ENCODE data around the gene DDC. TPM values are rescaled to one million over a fixed set of nuclear protein-coding genes. Genes with fewer than 3 reads are reported as not detected.

Gene DDC
- total RNA-seq, 1 experiment from 2014 or later = not detected

GRCh38 chr7:50591480-50592438 is 26.6 kb upstream of the DDC start:
- peak overlapping the region; percentile 84 for H3K27ac ChIP-seq (ENCODE audit: low read length)
- H3K36me3 ChIP-seq (ENCODE audit: insufficient read depth, low read length) = no peaks in the 10 kb centered on the region
- peak; percentile 75 for DNase-seq
- H3K4me2 ChIP-seq (ENCODE audit: low read depth, low read length, poor library complexity, severe bottlenecking) = peak overlapping the region; percentile 62
- no peaks in the 10 kb centered on the region for H3K9me3 ChIP-seq (ENCODE audit: low read length)
- peak overlapping the region; percentile 27; the same call in 1 of the 2 replicates for H3K4me3 ChIP-seq (ENCODE audit: low read length)
- peak overlapping the region; percentile 50 for H3K9ac ChIP-seq (ENCODE audit: low read length)
- H3K79me2 ChIP-seq (ENCODE audit: low read length) = no peaks in the 10 kb centered on the region
- H3K9me2 ChIP-seq (replicated peaks; ENCODE audit: insufficient read depth, low read length) = no peaks in the 10 kb centered on the region
- no peak overlapping the region for H2AFZ ChIP-seq (ENCODE audit: low read length)
- no peaks in the 10 kb centered on the region for H3K27me3 ChIP-seq (ENCODE audit: low read length)
- peaks cover 35% of the 10 kb centered on the region for H3K4me1 ChIP-seq (ENCODE audit: low read length)
- H4K20me1 ChIP-seq (ENCODE audit: insufficient read depth, low read depth, low read length) = no peaks in the 10 kb centered on the region

GRCh38 chr7:50591098-50591479 is 25.9 kb upstream of the DDC start:
- peak overlapping the region; percentile 62 for H3K4me2 ChIP-seq (ENCODE audit: low read depth, low read length, poor library complexity, severe bottlenecking)
- peak overlapping the region; percentile 50 for H3K9ac ChIP-seq (ENCODE audit: low read length)

GRCh38 chr7:50590535-50590934 is 25.3 kb upstream of the DDC start:
- Histone ChIP-seq H4K20me1 (ENCODE audit: insufficient read depth, low read depth, low read length) (no peaks in the 10 kb centered on the region), H3K36me3 (ENCODE audit: insufficient read depth, low read length) (no peaks in the 10 kb centered on the region), H3K27ac (ENCODE audit: low read length) (peak overlapping the region; percentile 84; the same call in 1 of the 2 replicates), H3K9me2 (replicated peaks; ENCODE audit: insufficient read depth, low read length) (no peaks in the 10 kb centered on the region), H3K27me3 (ENCODE audit: low read length) (no peaks in the 10 kb centered on the region), H3K4me3 (ENCODE audit: low read length) (no peak overlapping the region), H3K9me3 (ENCODE audit: low read length) (no peaks in the 10 kb centered on the region), H3K4me2 (ENCODE audit: low read depth, low read length, poor library complexity, severe bottlenecking) (peak overlapping the region; percentile 62), H3K79me2 (ENCODE audit: low read length) (no peaks in the 10 kb centered on the region), H3K9ac (ENCODE audit: low read length) (no peak overlapping the region), H2AFZ (ENCODE audit: low read length) (no peak overlapping the region), H3K4me1 (ENCODE audit: low read length) (peaks cover 35% of the 10 kb centered on the region)
- no peak for DNase-seq

More at GRCh38 chr7:50591098-50591479, 25.9 kb upstream of the DDC start:
- Histone ChIP-seq H3K9me3 (ENCODE audit: low read length) (no peaks in the 10 kb centered on the region), H3K27ac (ENCODE audit: low read length) (peak overlapping the region; percentile 84), H3K4me3 (ENCODE audit: low read length) (peak overlapping the region; percentile 27; the same call in 1 of the 2 replicates), H3K36me3 (ENCODE audit: insufficient read depth, low read length) (no peaks in the 10 kb centered on the region), H3K9me2 (replicated peaks; ENCODE audit: insufficient read depth, low read length) (no peaks in the 10 kb centered on the region), H3K27me3 (ENCODE audit: low read length) (no peaks in the 10 kb centered on the region), H4K20me1 (ENCODE audit: insufficient read depth, low read depth, low read length) (no peaks in the 10 kb centered on the region), H2AFZ (ENCODE audit: low read length) (no peak overlapping the region), H3K79me2 (ENCODE audit: low read length) (no peaks in the 10 kb centered on the region), H3K4me1 (ENCODE audit: low read length) (peaks cover 35% of the 10 kb centered on the region)
- peak; percentile 41 for DNase-seq

GRCh38 chr7:50589364-50589763 is 24.2 kb upstream of the DDC start:
- H3K9ac ChIP-seq (ENCODE audit: low read length) = no peak overlapping the region
- no peaks in the 10 kb centered on the region for H3K9me2 ChIP-seq (replicated peaks; ENCODE audit: insufficient read depth, low read length)
- H3K4me3 ChIP-seq (ENCODE audit: low read length) = no peak overlapping the region
- DNase-seq = no peak
- H2AFZ ChIP-seq (ENCODE audit: low read length) = no peak overlapping the region
- peaks cover 35% of the 10 kb centered on the region for H3K4me1 ChIP-seq (ENCODE audit: low read length)
- no peaks in the 10 kb centered on the region for H4K20me1 ChIP-seq (ENCODE audit: insufficient read depth, low read depth, low read length)
- H3K4me2 ChIP-seq (ENCODE audit: low read depth, low read length, poor library complexity, severe bottlenecking) = no peak overlapping the region
- no peaks in the 10 kb centered on the region for H3K36me3 ChIP-seq (ENCODE audit: insufficient read depth, low read length)
- H3K9me3 ChIP-seq (ENCODE audit: low read length) = no peaks in the 10 kb centered on the region
- no peaks in the 10 kb centered on the region for H3K27me3 ChIP-seq (ENCODE audit: low read length)
- no peaks in the 10 kb centered on the region for H3K79me2 ChIP-seq (ENCODE audit: low read length)
- no peak overlapping the region for H3K27ac ChIP-seq (ENCODE audit: low read length)

GRCh38 chr7:50588937-50589336 is 23.7 kb upstream of the DDC start:
- no peaks in the 10 kb centered on the region for H4K20me1 ChIP-seq (ENCODE audit: insufficient read depth, low read depth, low read length)

GRCh38 chr7:50587737-50588136 is 22.5 kb upstream of the DDC start:
- H3K27me3 ChIP-seq (ENCODE audit: low read length) = no peaks in the 10 kb centered on the region

More at GRCh38 chr7:50588937-50589336, 23.7 kb upstream of the DDC start:
- Histone ChIP-seq H3K4me3 (ENCODE audit: low read length) (no peak overlapping the region), H2AFZ (ENCODE audit: low read length) (no peak overlapping the region), H3K79me2 (ENCODE audit: low read length) (no peaks in the 10 kb centered on the region), H3K27ac (ENCODE audit: low read length) (no peak overlapping the region), H3K27me3 (ENCODE audit: low read length) (no peaks in the 10 kb centered on the region), H3K4me2 (ENCODE audit: low read depth, low read length, poor library complexity, severe bottlenecking) (no peak overlapping the region), H3K9me2 (replicated peaks; ENCODE audit: insufficient read depth, low read length) (no peaks in the 10 kb centered on the region), H3K36me3 (ENCODE audit: insufficient read depth, low read length) (no peaks in the 10 kb centered on the region), H3K9ac (ENCODE audit: low read length) (no peak overlapping the region), H3K4me1 (ENCODE audit: low read length) (peaks cover 31% of the 10 kb centered on the region), H3K9me3 (ENCODE audit: low read length) (no peaks in the 10 kb centered on the region)
- peak; percentile 44 for DNase-seq

GRCh38 chr7:50584793-50585408 is 19.7 kb upstream of the DDC start:
- H3K79me2 ChIP-seq (ENCODE audit: low read length) = no peaks in the 10 kb centered on the region
- H3K9ac ChIP-seq (ENCODE audit: low read length) = no peak overlapping the region
- no peak overlapping the region for H3K27ac ChIP-seq (ENCODE audit: low read length)
- H4K20me1 ChIP-seq (ENCODE audit: insufficient read depth, low read depth, low read length) = no peaks in the 10 kb centered on the region
- H3K4me1 ChIP-seq (ENCODE audit: low read length) = no peaks in the 10 kb centered on the region
- DNase-seq = no peak
- H3K4me2 ChIP-seq (ENCODE audit: low read depth, low read length, poor library complexity, severe bottlenecking) = no peak overlapping the region
- no peaks in the 10 kb centered on the region for H3K9me3 ChIP-seq (ENCODE audit: low read length)
- H3K27me3 ChIP-seq (ENCODE audit: low read length) = no peaks in the 10 kb centered on the region
- no peak overlapping the region for H3K4me3 ChIP-seq (ENCODE audit: low read length)
- H3K9me2 ChIP-seq (replicated peaks; ENCODE audit: insufficient read depth, low read length) = no peaks in the 10 kb centered on the region
- H3K36me3 ChIP-seq (ENCODE audit: insufficient read depth, low read length) = no peaks in the 10 kb centered on the region
- H2AFZ ChIP-seq (ENCODE audit: low read length) = no peak overlapping the region

More at GRCh38 chr7:50587737-50588136, 22.5 kb upstream of the DDC start:
- Histone ChIP-seq H3K4me2 (ENCODE audit: low read depth, low read length, poor library complexity, severe bottlenecking) (no peak overlapping the region), H4K20me1 (ENCODE audit: insufficient read depth, low read depth, low read length) (no peaks in the 10 kb centered on the region), H3K9me3 (ENCODE audit: low read length) (no peaks in the 10 kb centered on the region), H3K36me3 (ENCODE audit: insufficient read depth, low read length) (no peaks in the 10 kb centered on the region), H3K4me1 (ENCODE audit: low read length) (peaks cover 21% of the 10 kb centered on the region), H3K4me3 (ENCODE audit: low read length) (no peak overlapping the region), H2AFZ (ENCODE audit: low read length) (no peak overlapping the region), H3K9me2 (replicated peaks; ENCODE audit: insufficient read depth, low read length) (no peaks in the 10 kb centered on the region), H3K79me2 (ENCODE audit: low read length) (no peaks in the 10 kb centered on the region), H3K9ac (ENCODE audit: low read length) (no peak overlapping the region), H3K27ac (ENCODE audit: low read length) (no peak overlapping the region)
- DNase-seq = no peak

GRCh38 chr7:50584386-50584785 is 19.2 kb upstream of the DDC start:
- Histone ChIP-seq H3K27me3 (ENCODE audit: low read length) (no peaks in the 10 kb centered on the region), H3K79me2 (ENCODE audit: low read length) (no peaks in the 10 kb centered on the region), H3K4me1 (ENCODE audit: low read length) (no peaks in the 10 kb centered on the region), H3K4me2 (ENCODE audit: low read depth, low read length, poor library complexity, severe bottlenecking) (no peak overlapping the region), H3K9me3 (ENCODE audit: low read length) (no peaks in the 10 kb centered on the region), H3K9ac (ENCODE audit: low read length) (no peak overlapping the region), H3K4me3 (ENCODE audit: low read length) (no peak overlapping the region), H4K20me1 (ENCODE audit: insufficient read depth, low read depth, low read length) (no peaks in the 10 kb centered on the region), H3K9me2 (replicated peaks; ENCODE audit: insufficient read depth, low read length) (no peaks in the 10 kb centered on the region), H3K36me3 (ENCODE audit: insufficient read depth, low read length) (no peaks in the 10 kb centered on the region), H2AFZ (ENCODE audit: low read length) (no peak overlapping the region), H3K27ac (ENCODE audit: low read length) (no peak overlapping the region)
- DNase-seq = no peak
